Astrocyte of the cerebellum (primary cell): ENCODE measurements around the gene KRTAP1-1.
"Not testable (repeated sequence)": the region's sequence is repeated elsewhere in the genome, so short reads cannot be mapped to it uniquely, and the experiment has no call there.

ENCODE experiments used
- DNase-seq: peaks from one replicate; pipeline ENCODE4 v3.0.0-alpha.2; 2011; ENCODE audit warnings: low read depth
- H3K4me3 ChIP-seq: 2 replicates; pipeline ENCODE4 v1.5.1; 2011; ENCODE audit warnings: mild to moderate bottlenecking, low read depth, low read length, moderate library complexity
- CTCF ChIP-seq: IDR thresholded peaks from 2 replicates; pipeline ENCODE4 v1.5.1; 2012; ENCODE audit warnings: low read length, low read depth, moderate library complexity, mild to moderate bottlenecking; ENCODE audit errors: missing control alignments
- in situ Hi-C: cut with HindIII; loops from 2 replicates; pipeline ENCODE4 v1.10.0; 2017; ENCODE audit warnings: low sequenced_read_pairs

The KRTAP1-1 gene

GRCh38 chr17:41060052-41060604, 18.9 kb upstream of the KRTAP1-1 start, which contains the start of gene KRTAP2-3:
TSS of gene KRTAP2-3 (minus strand) at chr17:41060114. CDS start at chr17:41060050, 64 bp downstream.
- H3K4me3 ChIP-seq = no peak within 1 kb of the TSS
- DNase-seq = peak; percentile 82
- TF ChIP-seq CTCF = no peak
- in situ Hi-C loops = no loop called here

GRCh38 chr17:41059276-41060051, 18.2 kb upstream of the KRTAP1-1 start:
- in situ Hi-C loops, H3K4me3 ChIP-seq: not testable (repeated sequence)
- DNase-seq = peak; percentile 57

- TF ChIP-seq CTCF = no peak
- DNase-seq = no peak
- H3K4me3 ChIP-seq = no peak overlapping the region
- in situ Hi-C loops = no loop called here
These were observed 17.5 kb upstream of the KRTAP1-1 start for GRCh38 chr17:41058741-41059140.

DNA sequence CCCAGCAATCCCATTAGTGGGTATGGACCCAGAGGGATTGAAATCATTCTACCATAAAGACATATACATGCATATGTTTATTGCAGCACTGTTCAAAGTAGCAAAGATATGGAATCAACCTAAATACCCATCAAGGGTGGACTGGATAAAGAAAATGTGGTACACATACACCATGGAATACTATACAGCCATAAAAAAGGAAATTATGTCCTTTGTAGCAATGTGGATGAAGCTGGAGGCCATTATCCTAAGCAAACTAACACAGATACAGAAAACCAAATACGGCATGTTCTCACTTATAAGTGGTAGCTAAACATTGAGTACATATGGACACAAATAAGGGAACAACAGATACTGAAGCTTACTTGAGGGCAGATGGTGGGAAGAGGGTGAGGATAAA, 16.3 kb upstream of the KRTAP1-1 start:
- DNase-seq = no peak
- in situ Hi-C loops = no loop called here
- no peak overlapping the region for H3K4me3 ChIP-seq
- no peak for TF ChIP-seq CTCF

DNA sequence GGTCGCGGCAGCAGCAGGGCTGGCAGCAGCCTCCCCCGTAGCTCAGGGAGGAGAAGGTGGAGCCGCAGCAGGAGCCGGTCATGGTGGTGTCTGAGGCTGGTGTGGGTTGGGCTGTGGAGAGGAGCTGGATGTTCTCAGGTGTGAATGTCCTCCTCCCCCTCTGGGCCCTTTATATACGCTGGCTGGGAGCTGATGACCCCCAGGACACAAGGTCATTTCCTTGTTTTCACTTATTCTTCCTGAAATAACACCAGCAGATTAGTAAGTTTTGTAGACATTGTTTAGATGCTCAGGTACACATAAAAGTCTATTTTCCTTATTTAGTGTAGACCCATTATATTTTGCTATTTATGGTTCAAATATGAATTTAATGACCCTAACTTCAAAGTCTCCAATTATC, 13.9 kb upstream of the KRTAP1-1 start, which contains the start of gene KRTAP2-2:
Gene KRTAP2-2 (minus strand): TSS at position 101 of the 400 bp plus-strand sequence. CDS start 19 bp downstream, at position 82.
- in situ Hi-C loops, H3K4me3 ChIP-seq, DNase-seq: not testable (repeated sequence)

DNA sequence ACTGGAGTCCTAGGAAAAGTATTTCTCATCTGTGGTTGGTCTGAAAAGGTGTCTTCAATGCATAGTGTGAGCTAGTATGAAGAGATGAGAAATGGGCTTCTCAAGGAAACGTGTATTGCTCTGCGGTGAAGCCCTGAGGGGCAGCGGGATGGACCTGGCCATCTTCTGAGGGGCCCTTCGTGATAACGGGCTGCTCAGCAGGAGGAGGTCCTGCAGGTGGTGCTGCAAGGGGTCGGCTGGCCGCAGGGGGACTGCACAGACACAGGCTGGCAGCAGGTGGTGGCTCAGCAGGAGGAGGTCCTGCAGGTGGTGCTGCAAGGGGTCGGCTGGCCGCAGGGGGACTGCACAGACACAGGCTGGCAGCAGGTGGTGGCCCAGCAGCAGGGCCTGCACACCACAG, 13.3 kb upstream of the KRTAP1-1 start:
- in situ Hi-C loops, DNase-seq, H3K4me3 ChIP-seq: not testable (repeated sequence)

- in situ Hi-C loops = no loop called here
- no peak overlapping the region for H3K4me3 ChIP-seq
These were observed 12.8 kb upstream of the KRTAP1-1 start for GRCh38 chr17:41054025-41054424.

More at GRCh38 chr17:41054025-41054424, 12.8 kb upstream of the KRTAP1-1 start:
- no peak for DNase-seq
- TF ChIP-seq CTCF = no peak
